Subcutaneous adipose tissue (tissue), 4 donors: ENCODE data around the gene IRAK1BP1. TPM values are rescaled to one million over a fixed set of nuclear protein-coding genes. Genes with fewer than 3 reads are reported as not detected.

Experiments used
- total RNA-seq, 4 donors: library from RNA; depleted of rRNA; stranded (reverse); fragments of >200 nt; gene quantifications; one replicate each; pipeline ENCODE4 v1.1.0, GENCODE V29; 2016
- TF ChIP-seq, protein P1 (sequence below): fragments of 450-650 bp; IDR thresholded peaks from one replicate; pipeline ENCODE4 v1.5.1; 2016; ENCODE audit warnings: low read depth, mild to moderate bottlenecking, control low read depth, antibody characterized with exemption, moderate library complexity

The IRAK1BP1 gene
- total RNA-seq, 4 donors from 2014 or later: 1.9 to 2.4 (median 2.2) TPM

GRCh38 chr6:78861509-78861908, 5.8 kb upstream of the IRAK1BP1 start:
- TF ChIP-seq, protein P1, sequence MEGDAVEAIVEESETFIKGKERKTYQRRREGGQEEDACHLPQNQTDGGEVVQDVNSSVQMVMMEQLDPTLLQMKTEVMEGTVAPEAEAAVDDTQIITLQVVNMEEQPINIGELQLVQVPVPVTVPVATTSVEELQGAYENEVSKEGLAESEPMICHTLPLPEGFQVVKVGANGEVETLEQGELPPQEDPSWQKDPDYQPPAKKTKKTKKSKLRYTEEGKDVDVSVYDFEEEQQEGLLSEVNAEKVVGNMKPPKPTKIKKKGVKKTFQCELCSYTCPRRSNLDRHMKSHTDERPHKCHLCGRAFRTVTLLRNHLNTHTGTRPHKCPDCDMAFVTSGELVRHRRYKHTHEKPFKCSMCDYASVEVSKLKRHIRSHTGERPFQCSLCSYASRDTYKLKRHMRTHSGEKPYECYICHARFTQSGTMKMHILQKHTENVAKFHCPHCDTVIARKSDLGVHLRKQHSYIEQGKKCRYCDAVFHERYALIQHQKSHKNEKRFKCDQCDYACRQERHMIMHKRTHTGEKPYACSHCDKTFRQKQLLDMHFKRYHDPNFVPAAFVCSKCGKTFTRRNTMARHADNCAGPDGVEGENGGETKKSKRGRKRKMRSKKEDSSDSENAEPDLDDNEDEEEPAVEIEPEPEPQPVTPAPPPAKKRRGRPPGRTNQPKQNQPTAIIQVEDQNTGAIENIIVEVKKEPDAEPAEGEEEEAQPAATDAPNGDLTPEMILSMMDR: no peak

DNA sequence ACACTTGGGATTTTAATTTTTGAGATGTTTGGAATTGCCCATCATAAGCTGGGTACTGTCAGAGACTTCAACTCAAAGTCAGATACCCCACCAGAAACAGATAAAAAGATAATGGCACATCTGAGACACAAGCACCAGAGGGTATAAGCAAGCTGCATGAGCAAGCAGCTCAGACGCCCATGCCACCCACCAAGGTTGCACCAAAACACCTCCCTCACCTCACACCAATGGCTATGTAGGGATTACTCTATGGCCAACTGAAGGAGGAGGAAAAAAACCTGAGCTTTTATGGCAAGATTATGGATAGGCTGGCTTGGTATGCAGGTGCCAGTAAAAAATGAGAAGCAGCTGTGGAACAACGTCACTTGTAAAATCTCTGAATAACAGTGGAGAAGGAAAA, 3.8 kb upstream of the IRAK1BP1 start:
- TF ChIP-seq, protein P1: no peak

DNA sequence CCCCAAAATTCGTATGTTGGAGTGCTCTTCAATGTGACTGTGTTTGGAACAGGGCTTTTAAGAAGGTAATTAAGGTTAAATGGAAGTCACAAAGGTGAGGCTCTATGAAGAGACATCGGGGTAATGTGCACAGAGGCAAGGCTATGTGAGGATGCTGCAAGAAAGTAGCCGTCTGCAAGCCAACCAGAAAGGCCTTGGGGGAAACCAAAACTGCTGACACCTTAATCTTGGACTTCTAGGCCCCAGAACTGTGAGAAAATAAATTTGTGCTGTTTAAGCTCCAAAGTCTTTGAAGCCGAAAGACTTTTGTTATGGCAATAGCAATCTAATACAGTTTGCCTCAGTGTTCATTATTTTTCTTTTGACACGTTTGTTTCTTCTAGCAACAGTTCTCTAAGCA, 2.4 kb upstream of the IRAK1BP1 start:
- TF ChIP-seq, protein P1: no peak

DNA sequence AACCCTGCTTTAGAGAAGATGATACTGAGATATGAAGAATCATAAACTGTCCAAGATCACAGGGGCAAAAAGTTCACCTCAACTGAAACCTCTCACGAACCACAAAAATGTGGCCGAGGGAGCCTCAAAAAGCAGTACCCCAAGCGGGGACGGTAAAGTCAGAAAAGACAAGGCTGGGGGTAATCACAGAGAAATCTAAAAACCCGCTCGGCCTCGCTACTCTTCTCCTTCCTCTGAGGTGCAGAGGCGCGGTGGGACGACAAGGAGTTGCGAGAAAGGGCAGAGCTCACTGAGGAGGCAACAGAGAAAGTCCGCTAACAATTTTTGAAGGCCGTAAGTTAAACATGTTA, 356 bp upstream of the IRAK1BP1 start:
- TF ChIP-seq, protein P1: no peak

DNA sequence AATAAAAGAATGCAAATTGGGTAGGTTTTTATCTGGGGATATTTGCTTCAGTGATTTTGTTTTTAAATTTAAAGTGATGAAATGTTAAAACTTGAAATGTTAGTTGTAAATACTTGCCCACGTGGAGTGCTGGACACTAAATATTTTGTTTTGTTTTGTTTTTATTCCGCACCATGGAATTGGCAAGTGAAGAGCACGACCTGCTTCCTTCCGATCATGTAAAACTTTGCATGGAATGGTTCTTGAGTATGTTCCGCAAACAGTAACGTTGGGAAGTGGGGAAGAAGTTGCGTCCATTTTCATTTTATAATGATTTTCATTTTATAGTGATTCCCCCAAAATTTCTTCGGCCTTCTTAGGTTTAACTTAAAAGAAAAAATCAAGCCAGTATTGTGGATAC, 765 bp downstream of the IRAK1BP1 start:
- TF ChIP-seq, protein P1: no peak

GRCh38 chr6:78875505-78875904, 8.2 kb downstream of the IRAK1BP1 start:
- TF ChIP-seq, protein P1: no peak

GRCh38 chr6:78883651-78884050, 16.3 kb downstream of the IRAK1BP1 start:
- TF ChIP-seq, protein P1: no peak
